ENCODE results near the gene SPRY1.

SPRY1 gene

DNA sequence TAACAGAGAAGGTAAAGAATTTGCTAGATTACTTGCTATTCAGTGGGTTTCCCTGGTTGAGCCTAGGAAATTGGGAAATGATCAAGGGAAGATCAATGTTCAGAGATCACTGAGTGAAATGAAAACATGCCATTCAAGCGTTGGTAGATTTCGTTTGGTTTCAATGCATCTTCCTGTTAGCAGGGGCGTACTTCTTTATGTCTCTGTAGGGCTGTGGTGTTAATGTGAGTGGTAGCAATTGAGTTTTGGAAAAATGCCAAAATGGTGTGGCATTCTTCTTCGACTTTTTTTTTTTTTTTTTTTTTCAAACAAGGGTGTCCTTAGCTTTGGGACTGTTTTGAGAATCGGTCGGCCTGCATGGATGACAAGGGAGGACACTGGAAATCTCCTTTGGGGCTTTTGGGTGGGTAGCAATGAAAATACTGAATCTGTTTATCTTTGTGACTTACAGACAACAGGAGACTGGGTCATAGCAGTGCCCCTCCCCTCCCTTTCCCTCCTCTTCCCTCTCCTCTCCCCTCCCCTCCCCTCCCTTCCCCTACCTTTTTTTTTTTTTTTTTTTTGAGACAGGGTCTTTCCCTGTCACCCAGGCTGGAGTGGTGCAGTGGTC, 50.4 kb downstream of the SPRY1 start:
- no peak for DNase-seq

GRCh38 chr4:123449362-123449761, 52.8 kb downstream of the SPRY1 start:
- DNase-seq: no peak

- no peak for DNase-seq
Measured at GRCh38 chr4:123449780-123450179, 53.2 kb downstream of the SPRY1 start.

DNA sequence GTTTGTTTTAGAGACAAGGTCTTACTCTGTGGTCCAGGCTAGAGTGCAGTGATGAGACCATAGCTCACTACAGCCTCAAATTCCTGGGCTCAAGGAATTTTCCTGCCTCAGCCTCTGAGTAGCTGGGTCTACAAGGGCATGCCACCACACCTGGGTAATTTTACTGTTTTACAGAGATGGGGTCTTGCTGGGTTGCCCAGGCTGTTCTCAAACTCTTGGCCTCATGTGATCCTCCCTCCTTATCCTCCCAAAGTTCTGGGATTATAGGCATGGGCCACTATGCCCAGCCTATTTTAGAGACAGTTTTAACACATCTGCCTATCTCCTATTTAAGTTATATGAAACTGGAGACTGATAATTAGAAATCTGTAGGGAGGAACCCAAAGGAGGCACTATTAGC, 53.8 kb downstream of the SPRY1 start:
- DNase-seq: no peak

DNA sequence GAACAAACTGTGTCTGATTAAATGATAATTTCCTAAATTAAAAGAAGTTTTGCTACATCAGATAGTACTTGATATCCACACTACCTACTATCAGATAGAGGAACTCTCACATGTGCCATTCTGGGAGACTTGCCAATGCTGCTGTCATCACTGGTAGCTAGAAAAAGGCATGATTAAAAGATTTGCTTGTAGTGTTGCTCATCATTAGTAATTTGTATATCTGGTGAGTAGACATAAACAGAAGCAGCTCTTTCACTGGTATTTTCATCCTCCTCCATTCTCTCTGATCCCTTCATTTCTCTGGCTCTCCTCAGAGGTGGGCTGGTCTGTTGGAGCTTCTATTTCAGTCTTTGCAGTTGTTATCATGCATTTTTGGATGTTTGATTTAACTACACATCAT, 56.0 kb downstream of the SPRY1 start:
- no peak for DNase-seq

DNA sequence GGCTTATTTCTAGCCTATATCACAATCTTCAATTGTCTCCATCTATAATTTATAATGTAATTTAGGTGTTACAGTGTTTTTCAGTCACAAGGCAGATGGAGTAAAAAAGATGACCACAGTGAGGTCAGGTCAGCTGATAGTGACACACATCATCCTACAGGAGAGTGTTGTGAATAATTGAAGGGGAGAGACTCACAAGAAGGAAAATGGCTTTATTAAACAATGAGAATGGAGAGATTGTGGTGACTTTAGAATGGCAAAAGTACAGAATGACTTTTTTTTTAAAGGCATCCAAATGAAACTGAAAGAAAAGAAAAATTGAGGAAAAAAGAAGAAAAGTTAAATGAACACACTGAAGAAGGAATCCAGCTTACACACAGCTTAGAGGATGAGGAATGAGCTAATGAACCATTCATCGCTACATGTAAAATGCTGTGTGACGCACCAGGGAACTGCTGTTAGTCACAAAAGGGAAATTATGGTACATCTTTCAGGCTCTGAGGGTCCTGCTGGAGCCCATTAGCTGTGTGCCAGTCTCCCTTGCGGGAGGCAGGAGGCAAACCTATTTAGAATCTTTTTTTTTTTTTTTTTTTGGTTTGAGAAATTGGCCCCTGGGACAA, 56.6 kb downstream of the SPRY1 start:
- DNase-seq: no peak
